HG02981 (cell line): Measurements from ENCODE around the gene NEMP1.
"Not testable (repeated sequence)": the region's sequence is repeated elsewhere in the genome, so short reads cannot be mapped to it uniquely, and the experiment has no call there.

Source experiments
- ATAC-seq: cut with Tn5 transposase; IDR thresholded peaks from one replicate; pipeline ENCODE4 v1.9.1; 2021; ENCODE audit warnings: mild to moderate bottlenecking, moderate library complexity; ENCODE audit not compliant: unreplicated experiment

NEMP1 gene

GRCh38 chr12:57031138-57031725 lies 47.4 kb downstream of the NEMP1 start:
- ATAC-seq, result no peak

- no peak for ATAC-seq
These were observed 49.1 kb downstream of the NEMP1 start for GRCh38 chr12:57029457-57029856.

- no peak for ATAC-seq
These were observed 50.8 kb downstream of the NEMP1 start for GRCh38 chr12:57027805-57028153.

- ATAC-seq, result no peak
These were observed 51.4 kb downstream of the NEMP1 start for GRCh38 chr12:57027011-57027804.

GRCh38 chr12:57025196-57025595 lies 53.4 kb downstream of the NEMP1 start:
- no peak for ATAC-seq

- not testable (repeated sequence) for ATAC-seq
These were observed 56.3 kb downstream of the NEMP1 start for GRCh38 chr12:57022324-57022723.

GRCh38 chr12:57019983-57020719 lies 58.4 kb downstream of the NEMP1 start:
- no peak for ATAC-seq

- no peak for ATAC-seq
These were observed 59.7 kb downstream of the NEMP1 start for GRCh38 chr12:57018906-57019305.

- ATAC-seq, result not testable (repeated sequence)
These were observed 60.2 kb downstream of the NEMP1 start for GRCh38 chr12:57018353-57018752.

GRCh38 chr12:57016348-57016747 lies 62.2 kb downstream of the NEMP1 start, which contains the start of gene TAC3:
Gene TAC3, minus strand, starts transcription at chr12:57016529. Its CDS starts 732 bp downstream, at chr12:57015797.
- no peak for ATAC-seq

GRCh38 chr12:57012600-57013465 lies 65.8 kb downstream of the NEMP1 start:
- ATAC-seq, result no peak

- ATAC-seq, result peak; percentile 46
These were observed 66.9 kb downstream of the NEMP1 start for GRCh38 chr12:57011438-57012424.

GRCh38 chr12:57010627-57011247 lies 67.9 kb downstream of the NEMP1 start:
- ATAC-seq, result no peak

GRCh38 chr12:57009949-57010626 lies 68.5 kb downstream of the NEMP1 start:
- ATAC-seq, result no peak

- no peak for ATAC-seq
These were observed 70.4 kb downstream of the NEMP1 start for GRCh38 chr12:57008178-57008577.

GRCh38 chr12:57006809-57007475 lies 71.6 kb downstream of the NEMP1 start:
- no peak for ATAC-seq

GRCh38 chr12:57005980-57006808 lies 72.4 kb downstream of the NEMP1 start, which contains the start of gene ZBTB39:
Gene ZBTB39, minus strand, starts transcription at chr12:57006546. Its CDS starts 1,629 bp downstream, at chr12:57004917.
- peak; percentile 66 for ATAC-seq
